H54 (cell line): ENCODE measurements around the gene TOGARAM2.
"Not testable (repeated sequence)": the region's sequence is repeated elsewhere in the genome, so short reads cannot be mapped to it uniquely, and the experiment has no call there.

Experiments used
- DNase-seq: peaks from one replicate; pipeline ENCODE4 v3.0.0; 2011; ENCODE audit warnings: low spot score, mixed read lengths; ENCODE audit not compliant: insufficient read length
- FAIRE-seq: peaks from 3 replicates; lab custom pipeline; 2011; peaks lifted over from hg19 to GRCh38; lab: Jason Lieb, UNC
- POLR2A ChIP-seq: IDR thresholded peaks from 2 replicates; pipeline ENCODE4 v1.6.1; 2011; ENCODE audit warnings: low read depth, mild to moderate bottlenecking, low read length

The TOGARAM2 gene

GRCh38 chr2:29079887-29080286, 98.8 kb downstream of the TOGARAM2 start:
- TF ChIP-seq POLR2A = no peak
- DNase-seq (no peak), FAIRE-seq (no peak)

DNA sequence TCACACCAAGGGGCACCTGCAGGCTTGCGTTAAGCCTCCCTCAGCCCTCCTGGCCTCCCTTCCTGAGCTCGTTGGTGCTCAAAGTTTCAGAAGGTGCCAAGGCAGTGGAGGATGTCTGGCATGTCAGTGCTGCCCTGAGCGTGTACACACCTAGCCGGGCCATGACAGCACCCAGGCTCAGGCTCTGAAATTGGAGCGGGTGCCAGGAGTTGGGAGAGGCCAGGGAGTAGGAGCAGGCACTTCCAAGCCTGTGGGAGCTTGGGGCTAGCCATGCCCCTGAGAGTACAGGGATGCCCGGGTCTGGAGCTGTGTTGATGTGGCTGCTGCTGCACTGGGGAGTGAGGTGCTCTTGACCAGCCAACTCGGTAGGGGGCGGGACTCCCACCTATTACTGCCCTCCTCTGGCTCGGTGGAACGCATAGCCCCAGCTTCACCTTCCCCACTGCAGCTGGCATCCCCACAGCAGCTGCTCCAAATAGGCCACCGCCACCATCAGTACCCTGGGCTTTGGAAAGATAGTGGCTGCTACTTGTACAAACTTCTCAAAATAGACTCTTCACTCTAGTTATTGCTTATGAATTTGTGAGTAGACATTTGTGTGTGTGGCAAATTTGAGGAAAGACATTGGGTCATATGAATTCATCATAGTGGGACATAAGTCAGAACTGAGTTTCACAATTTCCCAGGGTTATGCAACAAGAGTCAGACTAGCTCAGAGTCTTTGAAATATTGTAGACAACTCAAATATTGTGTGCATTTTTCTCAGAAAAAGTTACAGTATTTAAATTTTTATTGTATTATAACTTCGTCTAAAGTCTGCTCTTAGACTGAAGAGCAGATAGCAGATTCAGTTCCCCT, 100.0 kb downstream of the TOGARAM2 start:
- TF ChIP-seq POLR2A = no peak
- no peak for DNase-seq
- FAIRE-seq = no peak

GRCh38 chr2:29082804-29083495, 101.9 kb downstream of the TOGARAM2 start:
- DNase-seq (no peak), FAIRE-seq (no peak)
- no peak for TF ChIP-seq POLR2A

- no peak for FAIRE-seq
- no peak for DNase-seq
- TF ChIP-seq POLR2A = no peak
These were observed 103.5 kb downstream of the TOGARAM2 start for GRCh38 chr2:29084554-29084953.

- FAIRE-seq, DNase-seq: not testable (repeated sequence)
These were observed 109.2 kb downstream of the TOGARAM2 start for GRCh38 chr2:29090311-29090710.

DNA sequence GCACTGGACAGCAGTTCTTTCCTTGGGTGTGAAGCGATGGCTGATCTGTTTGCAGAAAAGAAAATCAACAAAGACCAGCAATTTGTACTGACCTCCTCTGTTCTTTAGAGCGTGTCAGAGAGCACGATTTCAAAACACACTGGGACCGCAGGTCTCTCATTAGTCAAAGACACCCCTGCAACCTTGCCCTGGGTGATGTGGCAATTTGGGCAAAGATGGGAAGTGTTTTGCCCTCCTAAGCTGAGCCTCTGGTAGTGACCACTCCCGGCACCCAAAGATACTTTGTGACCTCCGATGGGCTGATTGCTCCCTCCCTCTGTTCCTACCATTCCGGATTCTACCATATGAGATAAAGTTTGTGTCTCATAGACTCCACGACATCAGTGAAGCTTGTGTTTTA, 115.9 kb downstream of the TOGARAM2 start:
- FAIRE-seq (no peak), DNase-seq (no peak)
- TF ChIP-seq POLR2A = no peak

DNA sequence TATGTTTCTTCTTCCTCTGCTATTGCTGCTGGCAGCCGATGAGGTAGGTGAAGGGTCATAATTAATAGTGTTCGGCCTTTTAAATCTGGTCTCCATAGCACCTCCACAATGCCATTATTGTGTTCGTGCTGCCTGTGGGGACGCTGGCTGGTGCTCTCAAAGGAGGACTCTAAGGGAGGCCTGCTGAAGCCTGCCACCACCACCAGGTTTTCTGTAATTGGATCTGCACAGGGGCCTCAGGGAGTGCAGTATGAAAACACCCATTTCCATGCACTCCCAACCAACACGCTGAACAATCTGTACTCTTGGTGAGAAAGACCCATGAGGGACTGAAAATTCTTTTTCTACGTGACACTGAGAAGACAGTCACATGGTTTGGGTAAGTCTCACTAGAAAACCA, 116.5 kb downstream of the TOGARAM2 start:
- FAIRE-seq = no peak
- TF ChIP-seq POLR2A = no peak
- DNase-seq = no peak

- no peak for TF ChIP-seq POLR2A
- FAIRE-seq = no peak
These were observed 119.5 kb downstream of the TOGARAM2 start for GRCh38 chr2:29100564-29100963.

More at GRCh38 chr2:29100564-29100963, 119.5 kb downstream of the TOGARAM2 start:
- no peak for DNase-seq
